ENCODE results near the gene DSCAML1.

Gene DSCAML1

GRCh38 chr11:117686711-117687110 lies 110.3 kb downstream of the DSCAML1 start:
- H3K9me3 ChIP-seq (ENCODE audit: control insufficient read depth, insufficient read depth, low read depth, low read length): no peaks in the 10 kb centered on the region
- no peak overlapping the region for H3K9ac ChIP-seq (ENCODE audit: low read length)
- H3K27ac ChIP-seq (ENCODE audit: low read depth, low read length): no peak overlapping the region
- no peak overlapping the region for H3K4me3 ChIP-seq (ENCODE audit: low read depth, low read length)
- H3K27me3 ChIP-seq (ENCODE audit: control insufficient read depth, insufficient read depth, low read length): peaks cover 6% of the 10 kb centered on the region
- H3K36me3 ChIP-seq (ENCODE audit: control insufficient read depth, insufficient read depth, low read length): no peaks in the 10 kb centered on the region
- H3K4me1 ChIP-seq (ENCODE audit: control insufficient read depth, insufficient read depth, low read length): peaks cover 19% of the 10 kb centered on the region

- Histone ChIP-seq H3K27ac (ENCODE audit: low read depth, low read length) (no peak overlapping the region), H3K9me3 (ENCODE audit: control insufficient read depth, insufficient read depth, low read depth, low read length) (no peaks in the 10 kb centered on the region), H3K4me1 (ENCODE audit: control insufficient read depth, insufficient read depth, low read length) (peaks cover 26% of the 10 kb centered on the region), H3K4me3 (ENCODE audit: low read depth, low read length) (no peak overlapping the region), H3K36me3 (ENCODE audit: control insufficient read depth, insufficient read depth, low read length) (no peaks in the 10 kb centered on the region), H3K9ac (ENCODE audit: low read length) (no peak overlapping the region), H3K27me3 (ENCODE audit: control insufficient read depth, insufficient read depth, low read length) (peaks cover 6% of the 10 kb centered on the region)
Measured at GRCh38 chr11:117685566-117685965, 111.5 kb downstream of the DSCAML1 start.

GRCh38 chr11:117684731-117685130 lies 112.3 kb downstream of the DSCAML1 start:
- Histone ChIP-seq H3K9ac (ENCODE audit: low read length) (no peak overlapping the region), H3K4me3 (ENCODE audit: low read depth, low read length) (no peak overlapping the region), H3K27ac (ENCODE audit: low read depth, low read length) (no peak overlapping the region), H3K36me3 (ENCODE audit: control insufficient read depth, insufficient read depth, low read length) (no peaks in the 10 kb centered on the region), H3K9me3 (ENCODE audit: control insufficient read depth, insufficient read depth, low read depth, low read length) (no peaks in the 10 kb centered on the region), H3K27me3 (ENCODE audit: control insufficient read depth, insufficient read depth, low read length) (peaks cover 6% of the 10 kb centered on the region), H3K4me1 (ENCODE audit: control insufficient read depth, insufficient read depth, low read length) (peaks cover 31% of the 10 kb centered on the region)

GRCh38 chr11:117684111-117684510 lies 112.9 kb downstream of the DSCAML1 start:
- Histone ChIP-seq H3K4me3 (ENCODE audit: low read depth, low read length) (no peak overlapping the region), H3K9ac (ENCODE audit: low read length) (no peak overlapping the region), H3K27ac (ENCODE audit: low read depth, low read length) (no peak overlapping the region), H3K27me3 (ENCODE audit: control insufficient read depth, insufficient read depth, low read length) (peaks cover 6% of the 10 kb centered on the region), H3K36me3 (ENCODE audit: control insufficient read depth, insufficient read depth, low read length) (no peaks in the 10 kb centered on the region), H3K9me3 (ENCODE audit: control insufficient read depth, insufficient read depth, low read depth, low read length) (no peaks in the 10 kb centered on the region), H3K4me1 (ENCODE audit: control insufficient read depth, insufficient read depth, low read length) (peaks cover 31% of the 10 kb centered on the region)

GRCh38 chr11:117681438-117681837 lies 115.6 kb downstream of the DSCAML1 start:
- peaks cover 42% of the 10 kb centered on the region for H3K4me1 ChIP-seq (ENCODE audit: control insufficient read depth, insufficient read depth, low read length)
- H3K36me3 ChIP-seq (ENCODE audit: control insufficient read depth, insufficient read depth, low read length): no peaks in the 10 kb centered on the region
- H3K4me3 ChIP-seq (ENCODE audit: low read depth, low read length): no peak overlapping the region
- H3K27ac ChIP-seq (ENCODE audit: low read depth, low read length): no peak overlapping the region
- H3K9me3 ChIP-seq (ENCODE audit: control insufficient read depth, insufficient read depth, low read depth, low read length): no peaks in the 10 kb centered on the region
- H3K9ac ChIP-seq (ENCODE audit: low read length): no peak overlapping the region
- H3K27me3 ChIP-seq (ENCODE audit: control insufficient read depth, insufficient read depth, low read length): peaks cover 6% of the 10 kb centered on the region

GRCh38 chr11:117679461-117679860 lies 117.6 kb downstream of the DSCAML1 start:
- Histone ChIP-seq H3K36me3 (ENCODE audit: control insufficient read depth, insufficient read depth, low read length) (no peaks in the 10 kb centered on the region), H3K9me3 (ENCODE audit: control insufficient read depth, insufficient read depth, low read depth, low read length) (no peaks in the 10 kb centered on the region), H3K9ac (ENCODE audit: low read length) (no peak overlapping the region), H3K27ac (ENCODE audit: low read depth, low read length) (no peak overlapping the region), H3K4me3 (ENCODE audit: low read depth, low read length) (no peak overlapping the region), H3K27me3 (ENCODE audit: control insufficient read depth, insufficient read depth, low read length) (peaks cover 6% of the 10 kb centered on the region), H3K4me1 (ENCODE audit: control insufficient read depth, insufficient read depth, low read length) (peaks cover 42% of the 10 kb centered on the region)

GRCh38 chr11:117678658-117679406 lies 118.2 kb downstream of the DSCAML1 start:
- no peak overlapping the region for H3K4me3 ChIP-seq (ENCODE audit: low read depth, low read length)
- no peaks in the 10 kb centered on the region for H3K9me3 ChIP-seq (ENCODE audit: control insufficient read depth, insufficient read depth, low read depth, low read length)
- no peaks in the 10 kb centered on the region for H3K36me3 ChIP-seq (ENCODE audit: control insufficient read depth, insufficient read depth, low read length)
- no peak overlapping the region for H3K9ac ChIP-seq (ENCODE audit: low read length)
- H3K27me3 ChIP-seq (ENCODE audit: control insufficient read depth, insufficient read depth, low read length): peaks cover 6% of the 10 kb centered on the region
- H3K4me1 ChIP-seq (ENCODE audit: control insufficient read depth, insufficient read depth, low read length): peaks cover 42% of the 10 kb centered on the region
- H3K27ac ChIP-seq (ENCODE audit: low read depth, low read length): no peak overlapping the region

GRCh38 chr11:117677729-117678310 lies 119.2 kb downstream of the DSCAML1 start:
- Histone ChIP-seq H3K27me3 (ENCODE audit: control insufficient read depth, insufficient read depth, low read length) (peaks cover 8% of the 10 kb centered on the region), H3K27ac (ENCODE audit: low read depth, low read length) (no peak overlapping the region), H3K4me3 (ENCODE audit: low read depth, low read length) (no peak overlapping the region), H3K36me3 (ENCODE audit: control insufficient read depth, insufficient read depth, low read length) (no peaks in the 10 kb centered on the region), H3K9me3 (ENCODE audit: control insufficient read depth, insufficient read depth, low read depth, low read length) (no peaks in the 10 kb centered on the region), H3K4me1 (ENCODE audit: control insufficient read depth, insufficient read depth, low read length) (peaks cover 42% of the 10 kb centered on the region), H3K9ac (ENCODE audit: low read length) (no peak overlapping the region)

GRCh38 chr11:117676501-117676900 lies 120.5 kb downstream of the DSCAML1 start:
- Histone ChIP-seq H3K4me3 (ENCODE audit: low read depth, low read length) (no peak overlapping the region), H3K27me3 (ENCODE audit: control insufficient read depth, insufficient read depth, low read length) (peaks cover 4% of the 10 kb centered on the region), H3K27ac (ENCODE audit: low read depth, low read length) (no peak overlapping the region), H3K9ac (ENCODE audit: low read length) (no peak overlapping the region), H3K4me1 (ENCODE audit: control insufficient read depth, insufficient read depth, low read length) (peaks cover 36% of the 10 kb centered on the region), H3K36me3 (ENCODE audit: control insufficient read depth, insufficient read depth, low read length) (no peaks in the 10 kb centered on the region), H3K9me3 (ENCODE audit: control insufficient read depth, insufficient read depth, low read depth, low read length) (no peaks in the 10 kb centered on the region)

GRCh38 chr11:117673602-117674001 lies 123.4 kb downstream of the DSCAML1 start:
- Histone ChIP-seq H3K4me3 (ENCODE audit: low read depth, low read length) (no peak overlapping the region), H3K9ac (ENCODE audit: low read length) (no peak overlapping the region), H3K27ac (ENCODE audit: low read depth, low read length) (no peak overlapping the region), H3K36me3 (ENCODE audit: control insufficient read depth, insufficient read depth, low read length) (no peaks in the 10 kb centered on the region), H3K27me3 (ENCODE audit: control insufficient read depth, insufficient read depth, low read length) (peaks cover 8% of the 10 kb centered on the region), H3K9me3 (ENCODE audit: control insufficient read depth, insufficient read depth, low read depth, low read length) (no peaks in the 10 kb centered on the region), H3K4me1 (ENCODE audit: control insufficient read depth, insufficient read depth, low read length) (peaks cover 21% of the 10 kb centered on the region)

GRCh38 chr11:117671370-117671769 lies 125.6 kb downstream of the DSCAML1 start:
- Histone ChIP-seq H3K4me3 (ENCODE audit: low read depth, low read length) (peak overlapping the region; percentile 22; the same call in 1 of the 2 replicates), H3K4me1 (ENCODE audit: control insufficient read depth, insufficient read depth, low read length) (peaks cover 16% of the 10 kb centered on the region), H3K9me3 (ENCODE audit: control insufficient read depth, insufficient read depth, low read depth, low read length) (no peaks in the 10 kb centered on the region), H3K27me3 (ENCODE audit: control insufficient read depth, insufficient read depth, low read length) (peaks cover 8% of the 10 kb centered on the region; the same call in 1 of the 2 replicates), H3K9ac (ENCODE audit: low read length) (peak overlapping the region; percentile 23), H3K27ac (ENCODE audit: low read depth, low read length) (no peak overlapping the region), H3K36me3 (ENCODE audit: control insufficient read depth, insufficient read depth, low read length) (no peaks in the 10 kb centered on the region)

All from HUES6 (cell line).